ENCODE measurements around the gene TBX10.
A peak's percentile ranks its signal among the peaks of the same experiment; 100 is the strongest.

DNA sequence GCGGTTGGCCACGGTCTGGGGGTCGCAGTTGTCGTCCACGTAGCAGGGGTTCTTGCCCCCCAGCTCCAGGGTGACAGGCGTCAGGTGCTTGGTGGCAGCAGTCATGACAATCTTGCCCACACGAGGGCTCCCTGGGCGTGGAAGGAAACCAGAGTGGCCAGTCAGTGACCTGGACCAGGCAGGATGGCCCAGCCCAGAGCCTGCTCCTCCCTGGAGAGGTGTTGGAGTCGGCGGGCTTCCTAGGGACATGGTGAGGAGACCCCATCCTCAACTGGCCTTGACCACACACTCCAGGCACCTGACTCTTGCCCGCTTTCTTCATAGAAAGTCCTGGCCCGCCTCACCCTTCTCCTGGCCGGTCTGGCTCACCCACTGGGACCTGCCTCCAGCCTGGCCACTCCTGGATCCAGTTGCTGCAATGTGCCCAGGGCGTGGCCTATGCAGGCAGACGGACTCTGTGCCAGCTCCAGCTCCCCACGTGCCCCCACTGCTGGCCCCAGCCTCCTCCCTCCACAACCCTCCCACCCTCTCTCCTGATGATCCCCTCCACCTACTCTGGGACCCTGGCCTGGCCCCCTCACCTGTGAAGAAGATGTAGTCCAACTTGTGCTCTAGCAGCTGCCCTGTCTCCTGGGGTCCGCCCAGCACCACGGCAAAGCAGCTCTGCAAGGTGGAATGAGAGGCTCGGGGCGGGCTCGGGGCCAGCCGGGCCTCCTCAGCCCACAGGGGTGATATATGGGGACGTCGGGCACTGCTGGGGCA lies 26.2 kb upstream of the TBX10 start:
- TF ChIP-seq CTCF (IDR thresholded peaks at IDR 0.05; ENCODE audit: low read depth, low read length, poor library complexity, severe bottlenecking) (peak; percentile 60), EZH2phosphoT487 (IDR thresholded peaks at IDR 0.05; ENCODE audit: borderline replicate concordance, low read length) (no peak)
